ENCODE results near the gene TMCC2.
"Not testable (repeated sequence)": the region's sequence is repeated elsewhere in the genome, so short reads cannot be mapped to it uniquely, and the experiment has no call there.

The TMCC2 gene, protein sequence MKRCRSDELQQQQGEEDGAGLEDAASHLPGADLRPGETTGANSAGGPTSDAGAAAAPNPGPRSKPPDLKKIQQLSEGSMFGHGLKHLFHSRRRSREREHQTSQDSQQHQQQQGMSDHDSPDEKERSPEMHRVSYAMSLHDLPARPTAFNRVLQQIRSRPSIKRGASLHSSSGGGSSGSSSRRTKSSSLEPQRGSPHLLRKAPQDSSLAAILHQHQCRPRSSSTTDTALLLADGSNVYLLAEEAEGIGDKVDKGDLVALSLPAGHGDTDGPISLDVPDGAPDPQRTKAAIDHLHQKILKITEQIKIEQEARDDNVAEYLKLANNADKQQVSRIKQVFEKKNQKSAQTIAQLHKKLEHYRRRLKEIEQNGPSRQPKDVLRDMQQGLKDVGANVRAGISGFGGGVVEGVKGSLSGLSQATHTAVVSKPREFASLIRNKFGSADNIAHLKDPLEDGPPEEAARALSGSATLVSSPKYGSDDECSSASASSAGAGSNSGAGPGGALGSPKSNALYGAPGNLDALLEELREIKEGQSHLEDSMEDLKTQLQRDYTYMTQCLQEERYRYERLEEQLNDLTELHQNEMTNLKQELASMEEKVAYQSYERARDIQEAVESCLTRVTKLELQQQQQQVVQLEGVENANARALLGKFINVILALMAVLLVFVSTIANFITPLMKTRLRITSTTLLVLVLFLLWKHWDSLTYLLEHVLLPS

DNA sequence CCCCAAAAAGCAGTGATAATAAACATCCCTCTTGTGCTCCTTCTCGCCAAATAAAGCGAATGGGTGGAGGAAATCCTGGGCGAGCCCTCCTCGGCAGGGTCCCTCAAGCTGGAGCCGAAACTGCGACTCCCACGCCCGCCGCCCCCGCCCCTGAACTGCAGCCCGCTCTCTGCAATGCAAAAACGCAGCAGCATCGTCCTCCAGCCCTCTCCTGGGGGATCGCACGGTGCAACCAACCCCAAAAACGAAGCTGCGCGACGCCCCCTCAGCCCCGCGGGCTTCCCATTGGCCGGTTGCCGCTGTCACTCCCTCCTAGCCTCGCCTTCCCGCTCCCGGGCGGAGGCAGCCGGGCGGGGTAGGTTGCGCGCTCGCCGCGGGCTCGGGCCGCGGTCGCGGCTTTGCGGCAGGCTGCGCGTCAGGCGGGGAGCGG is at the start of gene TMCC2:
Gene TMCC2, plus strand, starts transcription at position 363 of the 430 bp plus-strand sequence. CDS start 619 bp downstream, outside the sequence.
- no peaks in the 10 kb centered on the region for H3K9me3 ChIP-seq (ENCODE audit: control insufficient read depth, insufficient read depth, low read length)
- peak within 1 kb of the TSS; percentile 49; the same call in 1 of the 2 replicates for H3K4me3 ChIP-seq (ENCODE audit: low read length)
- H3K27me3 ChIP-seq (ENCODE audit: control insufficient read depth, insufficient read depth, low read length): no peaks in the 10 kb centered on the region; the same call in 1 of the 2 replicates
- no CpG with 5 or more reads among the region's 44 CpGs for WGBS (ENCODE audit: insufficient coverage, insufficient read length)
- no peaks in the 10 kb centered on the region for H3K36me3 ChIP-seq (ENCODE audit: control insufficient read depth, insufficient read depth, low read length)
- H3K27ac ChIP-seq (ENCODE audit: low read length): no peak within 1 kb of the TSS
- peaks cover 3% of the 10 kb centered on the region; the same call in 1 of the 2 replicates for H3K4me1 ChIP-seq (ENCODE audit: control insufficient read depth, insufficient read depth, low read length)
- DNase-seq (ENCODE audit: low read depth, low spot score): peak; percentile 93

DNA sequence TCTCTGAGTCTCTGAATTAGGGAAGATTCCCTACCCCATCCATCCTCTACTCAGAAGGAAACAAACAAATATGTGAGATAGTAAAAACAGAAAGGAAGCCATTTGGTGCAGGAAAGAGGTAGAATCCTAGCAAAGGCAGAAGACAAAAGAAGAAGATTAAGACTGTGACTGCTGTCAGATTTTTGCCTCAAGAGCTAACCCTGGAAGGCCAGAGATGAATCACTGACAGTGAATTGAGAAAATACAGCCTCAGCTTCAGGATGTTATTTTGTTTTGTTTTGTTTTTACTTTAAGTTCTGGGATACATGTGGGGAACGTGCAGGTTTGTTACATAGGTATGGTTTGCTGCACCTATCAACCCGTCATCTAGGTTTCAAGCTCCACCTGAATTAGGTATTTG is 47.9 kb upstream of the TMCC2 start:
- Histone ChIP-seq H3K36me3 (ENCODE audit: control insufficient read depth, insufficient read depth, low read length) (no peaks in the 10 kb centered on the region), H3K4me3 (ENCODE audit: low read length) (no peak overlapping the region), H3K27ac (ENCODE audit: low read length) (no peak overlapping the region), H3K27me3 (ENCODE audit: control insufficient read depth, insufficient read depth, low read length) (no peaks in the 10 kb centered on the region), H3K4me1 (ENCODE audit: control insufficient read depth, insufficient read depth, low read length) (no peaks in the 10 kb centered on the region), H3K9me3 (ENCODE audit: control insufficient read depth, insufficient read depth, low read length) (no peaks in the 10 kb centered on the region)
- no peak for DNase-seq (ENCODE audit: low read depth, low spot score)
- no CpG with 5 or more reads among the region's 2 CpGs for WGBS (ENCODE audit: insufficient coverage, insufficient read length)

DNA sequence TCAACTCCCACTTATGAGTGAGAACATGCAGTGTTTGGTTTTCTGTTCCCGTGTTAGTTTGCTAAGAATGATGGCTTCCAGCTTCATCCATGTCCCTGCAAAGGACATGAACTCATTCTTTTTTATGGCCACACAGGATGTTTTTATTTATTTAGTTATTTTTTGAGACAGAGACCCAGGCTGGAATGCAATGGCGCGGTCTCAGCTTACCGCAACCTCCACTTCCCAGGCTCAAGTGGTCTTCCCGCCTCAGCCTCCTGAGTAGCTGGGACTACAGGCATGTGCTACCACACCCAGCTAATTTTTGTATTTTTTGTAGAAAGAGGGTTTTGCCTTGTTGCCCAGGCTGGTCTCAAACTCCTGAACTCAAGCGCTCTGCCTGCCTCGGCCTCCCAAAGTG is 47.4 kb upstream of the TMCC2 start:
- not testable (repeated sequence) for H3K9me3 ChIP-seq (ENCODE audit: control insufficient read depth, insufficient read depth, low read length)
- WGBS (ENCODE audit: insufficient coverage, insufficient read length): no CpG with 5 or more reads among the region's 7 CpGs

DNA sequence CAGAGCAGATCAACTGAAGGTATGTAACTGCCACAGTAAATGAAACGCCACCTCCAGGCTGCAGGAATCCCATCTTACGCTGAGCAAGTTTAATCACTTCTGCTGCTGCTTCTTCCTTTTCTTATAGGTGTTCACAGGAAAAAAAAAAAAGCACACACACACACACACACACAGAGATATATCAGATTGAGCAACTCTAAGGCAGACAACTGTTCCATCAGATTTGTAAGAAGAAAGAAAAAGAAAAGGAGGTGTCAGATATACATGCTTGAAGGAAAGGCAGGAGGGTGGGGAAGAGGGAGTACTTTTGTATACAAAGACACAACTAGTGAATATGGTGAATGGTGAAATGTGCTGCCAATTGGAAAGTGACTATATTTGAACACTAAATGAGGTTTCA is 44.8 kb upstream of the TMCC2 start:
- no peaks in the 10 kb centered on the region for H3K36me3 ChIP-seq (ENCODE audit: control insufficient read depth, insufficient read depth, low read length)
- peaks cover 3% of the 10 kb centered on the region for H3K4me1 ChIP-seq (ENCODE audit: control insufficient read depth, insufficient read depth, low read length)
- WGBS (ENCODE audit: insufficient coverage, insufficient read length): no CpG with 5 or more reads among the region's 2 CpGs
- no peaks in the 10 kb centered on the region for H3K27me3 ChIP-seq (ENCODE audit: control insufficient read depth, insufficient read depth, low read length)
- no peaks in the 10 kb centered on the region for H3K9me3 ChIP-seq (ENCODE audit: control insufficient read depth, insufficient read depth, low read length)
- DNase-seq (ENCODE audit: low read depth, low spot score): no peak
- no peak overlapping the region for H3K27ac ChIP-seq (ENCODE audit: low read length)
- no peak overlapping the region for H3K4me3 ChIP-seq (ENCODE audit: low read length)

More for the DNA sequence above, 47.4 kb upstream of the TMCC2 start:
- H3K4me3 ChIP-seq (ENCODE audit: low read length); H3K36me3 ChIP-seq (ENCODE audit: control insufficient read depth, insufficient read depth, low read length); H3K4me1 ChIP-seq (ENCODE audit: control insufficient read depth, insufficient read depth, low read length); H3K27ac ChIP-seq (ENCODE audit: low read length); DNase-seq (ENCODE audit: low read depth, low spot score); H3K27me3 ChIP-seq (ENCODE audit: control insufficient read depth, insufficient read depth, low read length): not testable (repeated sequence)

DNA sequence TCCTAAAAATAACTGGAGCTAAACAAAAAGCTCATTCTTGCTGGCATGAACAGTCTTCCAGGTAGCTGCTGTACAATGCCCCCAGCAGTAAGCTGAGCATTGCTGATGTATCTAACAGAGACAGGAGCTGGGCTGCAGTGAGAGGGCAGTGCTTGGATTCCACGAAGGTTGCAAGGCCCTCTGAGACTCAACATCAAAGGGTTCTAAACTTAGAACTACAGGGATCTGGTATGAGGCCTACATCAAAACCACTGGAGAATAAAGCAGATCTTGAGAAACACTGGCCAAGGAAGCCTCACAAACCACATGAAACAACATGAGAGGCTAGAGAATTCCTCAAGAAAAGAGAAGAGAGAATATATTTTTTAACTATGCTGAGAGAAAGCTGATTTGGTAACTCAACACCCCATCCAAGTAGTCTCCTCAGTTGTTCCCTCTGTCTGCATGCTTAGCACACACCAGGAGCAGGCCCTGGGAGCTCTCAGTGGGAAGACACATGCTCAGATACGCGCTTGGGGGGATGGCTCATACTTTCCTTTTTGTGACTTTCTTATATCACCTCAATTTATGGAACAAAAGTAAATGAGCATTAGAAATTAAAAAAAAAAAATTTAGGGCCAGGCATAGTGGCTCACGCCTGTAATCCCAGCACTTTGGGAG is 43.9 kb upstream of the TMCC2 start:
- Histone ChIP-seq H3K27ac (ENCODE audit: low read length) (no peak overlapping the region), H3K27me3 (ENCODE audit: control insufficient read depth, insufficient read depth, low read length) (no peaks in the 10 kb centered on the region)
- no peak for DNase-seq (ENCODE audit: low read depth, low spot score)

DNA sequence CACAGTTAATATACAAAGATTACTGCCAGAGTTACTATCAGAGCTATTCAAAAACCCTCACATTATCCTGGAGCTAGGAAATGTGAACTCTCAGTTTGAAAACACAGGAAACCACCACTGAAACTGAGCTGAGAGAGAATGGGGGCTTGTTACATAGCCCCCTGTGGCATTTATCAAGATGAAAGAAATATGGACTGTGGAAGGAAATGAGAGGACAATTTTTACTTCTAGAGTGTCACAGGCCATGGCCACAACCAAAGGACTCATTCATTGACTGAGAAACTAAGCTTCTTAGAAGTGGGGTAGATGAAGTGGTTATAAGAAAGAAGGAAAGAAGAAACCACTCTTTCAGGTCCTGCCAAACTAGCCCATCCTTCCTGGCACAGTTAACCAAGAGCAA is 41.6 kb upstream of the TMCC2 start:
- no peaks in the 10 kb centered on the region for H3K27me3 ChIP-seq (ENCODE audit: control insufficient read depth, insufficient read depth, low read length)
- no peaks in the 10 kb centered on the region for H3K36me3 ChIP-seq (ENCODE audit: control insufficient read depth, insufficient read depth, low read length)
- DNase-seq (ENCODE audit: low read depth, low spot score): no peak
- H3K9me3 ChIP-seq (ENCODE audit: control insufficient read depth, insufficient read depth, low read length): no peaks in the 10 kb centered on the region
- no peak overlapping the region for H3K4me3 ChIP-seq (ENCODE audit: low read length)
- peaks cover 5% of the 10 kb centered on the region for H3K4me1 ChIP-seq (ENCODE audit: control insufficient read depth, insufficient read depth, low read length)
- no peak overlapping the region for H3K27ac ChIP-seq (ENCODE audit: low read length)

More for the DNA sequence above, 43.9 kb upstream of the TMCC2 start:
- Histone ChIP-seq H3K9me3 (ENCODE audit: control insufficient read depth, insufficient read depth, low read length) (no peaks in the 10 kb centered on the region), H3K4me1 (ENCODE audit: control insufficient read depth, insufficient read depth, low read length) (peaks cover 4% of the 10 kb centered on the region), H3K4me3 (ENCODE audit: low read length) (no peak overlapping the region), H3K36me3 (ENCODE audit: control insufficient read depth, insufficient read depth, low read length) (no peaks in the 10 kb centered on the region)
- no CpG with 5 or more reads among the region's 4 CpGs for WGBS (ENCODE audit: insufficient coverage, insufficient read length)

DNA sequence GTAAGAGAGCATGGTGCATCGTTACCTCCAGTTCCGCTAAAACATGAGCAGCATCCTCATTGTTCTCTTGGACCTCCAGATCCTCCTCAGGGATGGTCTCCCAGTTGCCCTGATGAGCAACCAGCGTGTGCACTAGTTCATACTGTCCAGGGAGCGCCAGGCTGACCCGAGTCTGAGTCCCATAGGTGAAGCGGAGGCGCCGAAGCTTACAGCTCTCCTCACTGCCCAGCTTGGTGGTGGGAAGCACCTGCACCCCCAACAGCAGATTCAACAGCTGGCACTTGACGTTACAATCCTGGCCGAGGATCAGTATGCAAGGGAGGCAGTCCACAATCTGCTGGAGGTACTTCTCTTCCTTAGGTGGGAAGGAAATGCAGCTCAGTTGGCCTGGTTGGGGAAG is 40.3 kb upstream of the TMCC2 start:
- DNase-seq (ENCODE audit: low read depth, low spot score): no peak
- Histone ChIP-seq H3K27me3 (ENCODE audit: control insufficient read depth, insufficient read depth, low read length) (no peaks in the 10 kb centered on the region), H3K27ac (ENCODE audit: low read length) (no peak overlapping the region), H3K4me1 (ENCODE audit: control insufficient read depth, insufficient read depth, low read length) (peaks cover 7% of the 10 kb centered on the region), H3K9me3 (ENCODE audit: control insufficient read depth, insufficient read depth, low read length) (no peaks in the 10 kb centered on the region), H3K36me3 (ENCODE audit: control insufficient read depth, insufficient read depth, low read length) (no peaks in the 10 kb centered on the region), H3K4me3 (ENCODE audit: low read length) (no peak overlapping the region)
- WGBS (ENCODE audit: insufficient coverage, insufficient read length): no CpG with 5 or more reads among the region's 10 CpGs

DNA sequence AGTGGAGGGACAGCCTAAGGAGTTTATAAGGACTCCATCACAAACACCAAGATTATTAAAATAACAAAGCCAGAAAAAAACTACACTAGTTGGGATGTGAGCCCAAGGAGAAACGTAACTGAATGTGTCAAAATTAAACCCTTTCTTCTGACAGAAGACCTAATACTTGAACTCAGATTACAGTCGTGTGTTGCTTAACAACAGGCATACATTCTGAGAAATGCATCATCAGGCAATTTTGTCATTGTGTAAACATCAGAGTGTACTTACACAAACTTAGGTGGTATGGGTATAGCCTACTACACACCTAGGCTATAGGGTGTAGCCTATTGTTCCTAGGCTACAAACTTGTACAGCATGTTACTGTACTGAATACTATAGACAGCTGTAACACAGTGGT is 39.6 kb upstream of the TMCC2 start:
- H3K4me1 ChIP-seq (ENCODE audit: control insufficient read depth, insufficient read depth, low read length): peaks cover 7% of the 10 kb centered on the region
- no peak overlapping the region for H3K4me3 ChIP-seq (ENCODE audit: low read length)
- no peaks in the 10 kb centered on the region for H3K9me3 ChIP-seq (ENCODE audit: control insufficient read depth, insufficient read depth, low read length)
- no peak overlapping the region for H3K27ac ChIP-seq (ENCODE audit: low read length)
- no CpG with 5 or more reads among the region's 2 CpGs for WGBS (ENCODE audit: insufficient coverage, insufficient read length)
- DNase-seq (ENCODE audit: low read depth, low spot score): no peak
- H3K27me3 ChIP-seq (ENCODE audit: control insufficient read depth, insufficient read depth, low read length): no peaks in the 10 kb centered on the region
- H3K36me3 ChIP-seq (ENCODE audit: control insufficient read depth, insufficient read depth, low read length): no peaks in the 10 kb centered on the region

DNA sequence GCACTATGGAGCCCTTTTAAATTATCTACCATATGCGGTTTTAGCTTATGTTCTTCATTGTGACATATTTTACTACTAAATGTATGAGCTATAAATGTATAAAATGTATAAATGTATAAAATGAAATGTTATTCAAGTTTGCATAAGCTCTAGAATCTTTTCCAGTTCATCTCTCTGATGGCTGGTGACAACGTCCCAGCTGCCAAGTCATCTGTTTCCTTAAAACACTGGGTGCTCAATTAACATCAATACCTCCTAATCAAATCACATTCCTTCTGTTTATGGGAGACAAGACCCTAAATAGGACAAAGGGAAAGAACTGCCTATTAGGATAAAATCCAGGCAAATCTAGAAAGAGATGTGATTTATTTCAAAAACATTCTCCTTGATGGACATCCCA is 39.1 kb upstream of the TMCC2 start:
- no peaks in the 10 kb centered on the region for H3K27me3 ChIP-seq (ENCODE audit: control insufficient read depth, insufficient read depth, low read length)
- peaks cover 9% of the 10 kb centered on the region for H3K4me1 ChIP-seq (ENCODE audit: control insufficient read depth, insufficient read depth, low read length)
- WGBS (ENCODE audit: insufficient coverage, insufficient read length): no CpG with 5 or more reads among the region's 2 CpGs
- H3K4me3 ChIP-seq (ENCODE audit: low read length): no peak overlapping the region
- no peaks in the 10 kb centered on the region for H3K9me3 ChIP-seq (ENCODE audit: control insufficient read depth, insufficient read depth, low read length)
- H3K27ac ChIP-seq (ENCODE audit: low read length): no peak overlapping the region
- no peaks in the 10 kb centered on the region for H3K36me3 ChIP-seq (ENCODE audit: control insufficient read depth, insufficient read depth, low read length)
- DNase-seq (ENCODE audit: low read depth, low spot score): no peak

DNA sequence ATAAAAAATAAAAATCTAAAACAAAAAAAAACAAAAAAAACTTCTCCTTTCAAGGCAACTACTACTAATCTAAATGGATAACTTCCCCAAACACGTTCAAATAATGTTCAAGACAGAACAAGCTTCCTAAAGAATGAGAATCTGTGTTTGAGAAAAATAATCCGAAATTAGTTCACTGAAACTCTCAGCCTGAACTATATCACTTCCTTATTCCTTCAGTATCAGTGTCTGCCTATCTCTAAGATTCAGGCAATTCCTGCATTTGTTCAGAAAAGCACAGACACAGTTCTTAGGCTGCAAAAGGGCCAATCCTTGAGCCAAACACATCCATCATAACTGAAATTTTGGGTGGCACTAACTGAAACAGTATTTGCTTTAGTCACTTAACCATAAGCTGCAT is 38.6 kb upstream of the TMCC2 start:
- no peaks in the 10 kb centered on the region for H3K27me3 ChIP-seq (ENCODE audit: control insufficient read depth, insufficient read depth, low read length)
- peaks cover 9% of the 10 kb centered on the region for H3K4me1 ChIP-seq (ENCODE audit: control insufficient read depth, insufficient read depth, low read length)
- WGBS (ENCODE audit: insufficient coverage, insufficient read length): 100% methylated on average over 1 of the region's 2 CpGs
- no peaks in the 10 kb centered on the region for H3K9me3 ChIP-seq (ENCODE audit: control insufficient read depth, insufficient read depth, low read length)
- no peaks in the 10 kb centered on the region for H3K36me3 ChIP-seq (ENCODE audit: control insufficient read depth, insufficient read depth, low read length)
- no peak for DNase-seq (ENCODE audit: low read depth, low spot score)
- no peak overlapping the region for H3K27ac ChIP-seq (ENCODE audit: low read length)
- no peak overlapping the region for H3K4me3 ChIP-seq (ENCODE audit: low read length)
